A673 (cell line): ENCODE measurements around the gene TEX26. TPM values are rescaled to one million over a fixed set of nuclear protein-coding genes. Genes with fewer than 3 reads are reported as not detected.

Experiments
- BruUV-seq: library from RNA; stranded (reverse); fragments of 400-500 nt; replicated peaks from 2 replicates; lab custom pipeline; 2021; lab: Mats Ljungman, UMichigan
- CTCF ChIA-PET: fragments of 300-600 bp; sonication (Branson Sonifier 250); formaldehyde crosslinking; loops from one replicate; lab custom pipeline; 2022; ENCODE audit warnings: antibody characterized with exemption; lab: Charles Lee
- POLR2A ChIA-PET: fragments of 300-600 bp; sonication (Branson Sonifier 250); formaldehyde crosslinking; loops from one replicate; lab custom pipeline; 2022; ENCODE audit warnings: antibody characterized with exemption; ENCODE audit not compliant: low non-redundant PET; lab: Charles Lee
- DNase-seq: peaks from one replicate; pipeline ENCODE4 v3.0.0-alpha.2; 2015; ENCODE audit warnings: low spot score
- H3K27ac ChIP-seq: fragments of 200-600 bp; sonication (generic); 2 replicates; pipeline ENCODE4 v1.5.1; 2016; ENCODE audit warnings: mixed run types, low read depth, mild to moderate bottlenecking, mixed read lengths, antibody characterized with exemption, low read length; ENCODE audit not compliant: poor library complexity, severe bottlenecking
- H3K27me3 ChIP-seq: fragments of 200-600 bp; sonication (generic); replicated peaks from 2 replicates; pipeline ENCODE4 v1.6.1; 2017; ENCODE audit warnings: mixed run types, low read depth, mild to moderate bottlenecking, mixed read lengths, antibody characterized with exemption, low read length; ENCODE audit not compliant: insufficient read depth, poor library complexity
- H3K36me3 ChIP-seq: fragments of 200-600 bp; sonication (generic); 2 replicates; pipeline ENCODE4 v1.6.1; 2016; ENCODE audit warnings: mixed run types, mild to moderate bottlenecking, mixed read lengths, antibody characterized with exemption, low read length; ENCODE audit not compliant: insufficient read depth, poor library complexity, severe bottlenecking
- H3K4me1 ChIP-seq: fragments of 200-600 bp; sonication (generic); 2 replicates; pipeline ENCODE4 v1.6.1; 2017; ENCODE audit warnings: mixed run types, mild to moderate bottlenecking, mixed read lengths, antibody characterized with exemption, low read length; ENCODE audit not compliant: insufficient read depth, poor library complexity, severe bottlenecking
- H3K4me3 ChIP-seq: fragments of 200-600 bp; sonication (generic); 2 replicates; pipeline ENCODE4 v1.5.1; 2016; ENCODE audit warnings: low read depth, mixed run types, mild to moderate bottlenecking, mixed read lengths, low read length; ENCODE audit not compliant: poor library complexity, severe bottlenecking
- H3K9me3 ChIP-seq: fragments of 200-600 bp; sonication (generic); 2 replicates; pipeline ENCODE4 v1.6.1; 2016; ENCODE audit warnings: mixed run types, low read depth, mild to moderate bottlenecking, mixed read lengths, antibody characterized with exemption, low read length; ENCODE audit not compliant: poor library complexity, severe bottlenecking
- EZH2 ChIP-seq: fragments of 200-600 bp; sonication (generic); IDR thresholded peaks from 2 replicates; pipeline ENCODE4 v1.6.1; 2017; ENCODE audit warnings: borderline replicate concordance, low read depth, mild to moderate bottlenecking, mixed read lengths, antibody characterized with exemption, low read length; ENCODE audit not compliant: poor library complexity, severe bottlenecking
- intact Hi-C: fragments of 100-400 bp; cut with micrococcal nuclease; formaldehyde crosslinking; loops from one replicate; pipeline ENCODE4 v1.10.0; 2022; ENCODE audit not compliant: unreplicated experiment
- total RNA-seq: library from RNA; stranded (reverse); gene quantifications from 2 replicates; pipeline ENCODE4 v1.2.3, GENCODE V29; 2021
- TF ChIP-seq, protein P1 (sequence below): fragments of 300-800, 200-600 bp; sonication (generic); conservative IDR thresholded peaks from 2 replicates; pipeline ENCODE4 v1.5.1; 2017; ENCODE audit warnings: low read depth, mild to moderate bottlenecking, antibody characterized with exemption, low read length, moderate library complexity, mixed read lengths

The TEX26 gene
- total RNA-seq, 1 experiment from 2014 or later: not detected

DNA sequence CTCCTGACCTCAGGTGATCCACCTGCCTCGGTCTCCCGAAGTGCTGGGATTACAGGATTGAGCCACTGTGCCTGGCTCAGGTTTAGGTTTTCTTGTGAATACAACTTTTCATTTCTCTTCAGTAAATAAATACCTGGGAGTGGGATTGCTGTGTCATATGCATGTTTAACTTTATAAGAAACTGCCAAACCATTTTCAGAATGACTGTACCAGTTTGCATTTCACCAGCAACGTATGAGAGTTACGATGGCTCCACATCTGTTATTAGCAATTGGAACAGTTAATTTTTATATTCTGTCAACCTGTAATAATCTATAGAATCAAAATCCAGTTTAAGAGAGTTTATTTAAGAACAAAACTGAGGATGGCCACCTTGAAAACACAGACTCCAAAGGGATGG lies 52.2 kb downstream of the TEX26 start:
- no TSS peak for BruUV-seq
- ChIA-PET CTCF (no interaction called here), POLR2A (no interaction called here)
- no peaks in the 10 kb centered on the region for H3K27me3 ChIP-seq
- H3K27ac ChIP-seq: no peak overlapping the region
- intact Hi-C loops: no loop called here
- no peak overlapping the region for H3K4me3 ChIP-seq
- H3K9me3 ChIP-seq: no peaks in the 10 kb centered on the region
- no peaks in the 10 kb centered on the region for H3K36me3 ChIP-seq
- DNase-seq: no peak
- H3K4me1 ChIP-seq: no peaks in the 10 kb centered on the region
- no peak for TF ChIP-seq EZH2
- TF ChIP-seq, protein P1, sequence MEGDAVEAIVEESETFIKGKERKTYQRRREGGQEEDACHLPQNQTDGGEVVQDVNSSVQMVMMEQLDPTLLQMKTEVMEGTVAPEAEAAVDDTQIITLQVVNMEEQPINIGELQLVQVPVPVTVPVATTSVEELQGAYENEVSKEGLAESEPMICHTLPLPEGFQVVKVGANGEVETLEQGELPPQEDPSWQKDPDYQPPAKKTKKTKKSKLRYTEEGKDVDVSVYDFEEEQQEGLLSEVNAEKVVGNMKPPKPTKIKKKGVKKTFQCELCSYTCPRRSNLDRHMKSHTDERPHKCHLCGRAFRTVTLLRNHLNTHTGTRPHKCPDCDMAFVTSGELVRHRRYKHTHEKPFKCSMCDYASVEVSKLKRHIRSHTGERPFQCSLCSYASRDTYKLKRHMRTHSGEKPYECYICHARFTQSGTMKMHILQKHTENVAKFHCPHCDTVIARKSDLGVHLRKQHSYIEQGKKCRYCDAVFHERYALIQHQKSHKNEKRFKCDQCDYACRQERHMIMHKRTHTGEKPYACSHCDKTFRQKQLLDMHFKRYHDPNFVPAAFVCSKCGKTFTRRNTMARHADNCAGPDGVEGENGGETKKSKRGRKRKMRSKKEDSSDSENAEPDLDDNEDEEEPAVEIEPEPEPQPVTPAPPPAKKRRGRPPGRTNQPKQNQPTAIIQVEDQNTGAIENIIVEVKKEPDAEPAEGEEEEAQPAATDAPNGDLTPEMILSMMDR: no peak

DNA sequence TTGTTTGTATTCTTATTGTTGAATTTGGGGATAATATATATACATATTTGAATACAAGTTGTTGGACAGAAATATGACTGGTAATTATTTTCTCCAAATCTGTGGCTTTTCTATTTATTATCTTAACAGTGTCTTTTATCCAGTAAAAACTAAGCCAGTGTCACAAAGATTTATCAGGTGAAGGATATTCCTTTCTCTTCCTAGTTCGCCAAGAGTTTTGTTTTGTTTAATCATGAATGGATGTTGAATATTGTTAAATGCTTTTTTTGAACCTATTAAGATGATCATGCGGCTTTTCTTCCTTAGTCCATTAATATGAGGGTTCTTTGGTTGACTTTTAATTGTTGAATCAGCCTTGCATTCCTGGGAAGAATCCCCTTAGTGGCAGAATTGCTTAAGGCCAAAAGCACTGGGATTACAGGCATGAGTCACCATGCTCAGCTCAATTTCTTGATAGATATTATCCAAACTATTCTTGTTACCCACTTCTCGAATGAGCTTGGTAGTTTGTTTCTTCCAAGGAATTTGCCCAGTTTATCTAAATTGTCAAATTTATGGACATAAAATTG lies 53.3 kb downstream of the TEX26 start:
- ChIA-PET POLR2A (no interaction called here), CTCF (no interaction called here)
- intact Hi-C loops: no loop called here
- H3K4me3 ChIP-seq: no peak overlapping the region
- no peaks in the 10 kb centered on the region for H3K27me3 ChIP-seq
- no peaks in the 10 kb centered on the region for H3K9me3 ChIP-seq
- no peak for TF ChIP-seq EZH2
- TF ChIP-seq, protein P1: no peak
- BruUV-seq: no TSS peak
- H3K27ac ChIP-seq: no peak overlapping the region
- no peaks in the 10 kb centered on the region for H3K36me3 ChIP-seq
- DNase-seq: peak; percentile 35
- H3K4me1 ChIP-seq: no peaks in the 10 kb centered on the region

DNA sequence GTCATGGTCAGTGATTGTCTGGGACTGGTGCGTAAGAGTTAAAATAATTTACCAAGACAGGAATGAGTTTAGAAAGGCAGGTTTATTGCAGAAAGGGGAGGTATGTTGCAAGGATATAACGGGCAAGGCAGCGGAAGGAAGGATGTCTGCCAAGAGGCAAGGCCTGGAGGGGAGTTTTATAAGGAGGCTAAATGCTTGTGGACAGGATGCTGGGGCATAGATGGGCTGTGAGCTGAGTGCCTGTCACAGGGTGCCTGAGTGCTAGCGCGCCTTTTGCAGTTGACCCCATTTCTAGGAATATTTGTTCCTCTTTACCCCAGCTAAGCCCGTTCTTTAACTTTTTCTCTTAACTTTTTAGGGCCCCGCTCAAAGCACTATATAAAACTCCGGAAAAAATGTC lies 58.7 kb downstream of the TEX26 start:
- H3K27me3 ChIP-seq: no peaks in the 10 kb centered on the region
- no peaks in the 10 kb centered on the region for H3K4me1 ChIP-seq
- ChIA-PET CTCF (no interaction called here), POLR2A (no interaction called here)
- H3K36me3 ChIP-seq: no peaks in the 10 kb centered on the region
- intact Hi-C loops: no loop called here
- no TSS peak for BruUV-seq
- no peak for DNase-seq
- TF ChIP-seq, protein P1: no peak
- TF ChIP-seq EZH2: no peak
- H3K9me3 ChIP-seq: no peaks in the 10 kb centered on the region
- no peak overlapping the region for H3K27ac ChIP-seq
- H3K4me3 ChIP-seq: no peak overlapping the region
